GM21381 (cell line): ENCODE results near the gene ACSL4.
"Not testable (repeated sequence)": the region's sequence is repeated elsewhere in the genome, so short reads cannot be mapped to it uniquely, and the experiment has no call there.

Source experiments
- ATAC-seq: cut with Tn5 transposase; IDR thresholded peaks from one replicate; pipeline ENCODE4 v1.9.1; 2021; ENCODE audit warnings: mild to moderate bottlenecking, moderate library complexity; ENCODE audit not compliant: unreplicated experiment

The ACSL4 gene

GRCh38 chrX:109679820-109680219, 53.2 kb downstream of the ACSL4 start:
- no peak for ATAC-seq

- ATAC-seq: no peak
These were observed 60.8 kb downstream of the ACSL4 start for GRCh38 chrX:109672239-109672638.

GRCh38 chrX:109671170-109671569, 61.9 kb downstream of the ACSL4 start:
- ATAC-seq: not testable (repeated sequence)

GRCh38 chrX:109667986-109668385, 65.1 kb downstream of the ACSL4 start:
- ATAC-seq: no peak

- no peak for ATAC-seq
These were observed 72.5 kb downstream of the ACSL4 start for GRCh38 chrX:109660435-109661143.

GRCh38 chrX:109658391-109658790, 74.7 kb downstream of the ACSL4 start:
- no peak for ATAC-seq

GRCh38 chrX:109657364-109657763, 75.7 kb downstream of the ACSL4 start:
- not testable (repeated sequence) for ATAC-seq

GRCh38 chrX:109656774-109657173, 76.3 kb downstream of the ACSL4 start:
- ATAC-seq: no peak

GRCh38 chrX:109655502-109656201, 77.4 kb downstream of the ACSL4 start:
- ATAC-seq: no peak

GRCh38 chrX:109654516-109655109, 78.4 kb downstream of the ACSL4 start:
- no peak for ATAC-seq

- ATAC-seq: not testable (repeated sequence)
These were observed 88.4 kb downstream of the ACSL4 start for GRCh38 chrX:109644671-109645070.

- ATAC-seq: no peak
These were observed 89.4 kb downstream of the ACSL4 start for GRCh38 chrX:109643687-109644086.

GRCh38 chrX:109638158-109638557, 94.9 kb downstream of the ACSL4 start:
- ATAC-seq: no peak

- ATAC-seq: not testable (repeated sequence)
These were observed 95.6 kb downstream of the ACSL4 start for GRCh38 chrX:109637477-109637876.

GRCh38 chrX:109635146-109635545, 97.9 kb downstream of the ACSL4 start:
- no peak for ATAC-seq

- no peak for ATAC-seq
These were observed 100.1 kb downstream of the ACSL4 start for GRCh38 chrX:109632906-109633504.

- no peak for ATAC-seq
These were observed 103.7 kb downstream of the ACSL4 start for GRCh38 chrX:109629310-109629709.

- no peak for ATAC-seq
These were observed 106.4 kb downstream of the ACSL4 start for GRCh38 chrX:109626637-109627036.

- no peak for ATAC-seq
These were observed 108.1 kb downstream of the ACSL4 start, which contains the start of gene KCNE5 for GRCh38 chrX:109624641-109625616. TSS of gene KCNE5 (minus strand) at chrX:109625172. CDS start at chrX:109625020, 152 bp downstream.

- ATAC-seq: no peak
These were observed 109.1 kb downstream of the ACSL4 start for GRCh38 chrX:109623997-109624396.
